Ovary (tissue), 3 donors: Measurements from ENCODE around the gene GP1BA.

Source experiments
- CTCF ChIP-seq, 3 donors: fragments of 450-650 bp in 2 of 3; fragments of 200-600 bp in 1 of 3; IDR thresholded peaks; one replicate each; pipeline versions ENCODE4 v1.5.1 to v1.8.0; 2016 to 2022; ENCODE audit warnings: antibody characterized with exemption in 3 of 3, mild to moderate bottlenecking in 1 of 3
- EP300 ChIP-seq: sonication (generic); formaldehyde crosslinking; IDR thresholded peaks from one replicate; pipeline ENCODE4 v1.6.1; 2017; ENCODE audit warnings: antibody characterized with exemption
- POLR2A ChIP-seq: fragments of 450-650 bp; IDR thresholded peaks from one replicate; pipeline ENCODE4 v1.6.1; 2017; ENCODE audit warnings: antibody characterized with exemption, mild to moderate bottlenecking, moderate library complexity
- donor health status: DM: no; HTN: no; CAD: no.

GRCh38 chr17:4972752-4973151 is 40.7 kb downstream of the GP1BA start:
- no peak for TF ChIP-seq CTCF (IDR thresholded peaks at IDR 0.05)
- no peak for TF ChIP-seq POLR2A
- no peak for TF ChIP-seq EP300
